Astrocyte (in vitro differentiated cells and primary cell): ENCODE results near the gene FBXW5.

Experiments used
- EZH2 ChIP-seq: IDR thresholded peaks from 2 replicates; pipeline ENCODE4 v1.6.1; 2012; ENCODE audit warnings: mild to moderate bottlenecking, low read length, inconsistent platforms; ENCODE audit not compliant: insufficient read depth
- TF ChIP-seq, protein P1 (sequence below): IDR thresholded peaks from 2 replicates; pipeline ENCODE4 v1.5.1; 2011; ENCODE audit warnings: low read depth, mild to moderate bottlenecking, inconsistent platforms, low read length, moderate library complexity; ENCODE audit not compliant: insufficient read depth

GRCh38 chr9:136927343-136928271, 16.9 kb downstream of the FBXW5 start:
- TF ChIP-seq, protein P1, sequence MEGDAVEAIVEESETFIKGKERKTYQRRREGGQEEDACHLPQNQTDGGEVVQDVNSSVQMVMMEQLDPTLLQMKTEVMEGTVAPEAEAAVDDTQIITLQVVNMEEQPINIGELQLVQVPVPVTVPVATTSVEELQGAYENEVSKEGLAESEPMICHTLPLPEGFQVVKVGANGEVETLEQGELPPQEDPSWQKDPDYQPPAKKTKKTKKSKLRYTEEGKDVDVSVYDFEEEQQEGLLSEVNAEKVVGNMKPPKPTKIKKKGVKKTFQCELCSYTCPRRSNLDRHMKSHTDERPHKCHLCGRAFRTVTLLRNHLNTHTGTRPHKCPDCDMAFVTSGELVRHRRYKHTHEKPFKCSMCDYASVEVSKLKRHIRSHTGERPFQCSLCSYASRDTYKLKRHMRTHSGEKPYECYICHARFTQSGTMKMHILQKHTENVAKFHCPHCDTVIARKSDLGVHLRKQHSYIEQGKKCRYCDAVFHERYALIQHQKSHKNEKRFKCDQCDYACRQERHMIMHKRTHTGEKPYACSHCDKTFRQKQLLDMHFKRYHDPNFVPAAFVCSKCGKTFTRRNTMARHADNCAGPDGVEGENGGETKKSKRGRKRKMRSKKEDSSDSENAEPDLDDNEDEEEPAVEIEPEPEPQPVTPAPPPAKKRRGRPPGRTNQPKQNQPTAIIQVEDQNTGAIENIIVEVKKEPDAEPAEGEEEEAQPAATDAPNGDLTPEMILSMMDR = no peak
- TF ChIP-seq EZH2 = no peak
